NCI-H146 (cell line): ENCODE data around the gene TECTB.
A peak's percentile ranks its signal among the peaks of the same experiment; 100 is the strongest.

Source experiments
- DNase-seq: peaks from one replicate; lab custom pipeline; 2025; lab: John Stamatoyannopoulos, UW

Gene TECTB

GRCh38 chr10:112275512-112276245 is 7.5 kb upstream of the TECTB start:
- no peak for DNase-seq

DNA sequence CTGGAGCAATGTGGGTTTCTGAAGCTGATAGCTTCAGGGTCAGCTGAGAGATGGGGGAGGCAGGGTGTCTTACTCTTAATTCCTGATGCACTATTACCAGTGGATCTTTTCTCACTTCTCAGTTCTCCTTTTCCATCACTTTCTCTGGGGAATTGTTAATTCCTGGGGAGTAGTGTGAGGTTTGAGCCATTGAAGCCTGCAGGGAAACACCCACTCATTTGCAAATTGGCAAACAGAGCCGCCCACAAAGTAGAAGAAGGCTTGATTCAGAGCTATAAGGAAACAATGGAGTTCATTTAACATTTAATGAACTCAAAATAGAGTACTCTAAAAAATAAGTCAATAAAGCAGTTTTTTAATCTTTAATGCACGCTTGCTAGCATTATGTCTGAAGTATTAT is 4.3 kb upstream of the TECTB start:
- no peak for DNase-seq

DNA sequence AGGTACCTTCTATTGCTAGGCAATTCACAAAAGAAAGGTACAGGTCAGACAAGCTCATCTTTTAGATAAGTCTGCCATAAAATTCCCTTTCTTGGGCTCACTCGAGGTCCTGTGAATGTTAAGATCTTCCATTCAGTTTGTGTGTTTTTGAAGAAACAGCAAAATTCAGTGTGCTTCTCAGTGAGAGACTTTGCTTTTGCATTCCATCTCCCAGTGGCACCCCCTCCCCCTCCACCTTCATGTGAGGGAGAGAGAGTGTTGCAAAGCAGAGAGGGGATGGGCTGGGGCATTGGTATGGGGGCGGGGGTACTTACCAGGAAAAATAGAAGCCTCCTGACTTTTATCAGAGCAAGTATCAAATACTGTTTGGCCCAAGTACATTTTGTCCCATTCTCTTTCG is 3.8 kb upstream of the TECTB start:
- no peak for DNase-seq

DNA sequence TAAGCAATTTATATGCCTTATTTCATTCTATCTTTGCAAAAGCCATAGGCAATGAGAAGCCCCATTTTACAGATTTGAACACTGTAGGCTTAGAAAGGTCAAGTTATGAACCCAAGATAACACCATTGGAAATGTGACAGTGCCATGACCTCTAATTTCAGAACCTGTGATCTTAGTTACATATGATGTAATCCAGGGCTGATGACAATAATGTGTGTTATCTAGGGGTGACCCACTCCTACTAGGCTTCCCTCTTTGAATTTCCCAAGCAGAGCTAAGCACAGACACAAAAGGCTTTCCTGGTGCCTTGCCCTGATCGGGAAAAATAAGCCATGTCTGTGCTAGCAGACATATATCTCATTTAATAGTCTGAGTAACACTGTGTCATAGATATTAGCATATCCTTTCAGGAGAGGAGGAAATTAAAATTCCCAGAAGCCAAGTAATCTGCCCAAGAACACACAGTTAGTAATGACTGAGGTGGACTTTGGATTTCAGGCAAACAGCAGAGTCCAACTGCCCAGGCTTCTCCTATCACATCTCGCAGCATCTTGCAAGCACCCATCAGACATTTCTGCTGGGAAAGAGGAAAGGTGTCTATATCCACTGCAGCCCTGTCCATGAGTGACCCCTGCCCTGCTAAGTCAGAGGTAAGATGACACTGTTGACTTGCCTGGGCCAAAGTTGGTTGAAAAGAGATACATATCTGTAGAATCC is 2.8 kb upstream of the TECTB start:
- DNase-seq, result no peak

DNA sequence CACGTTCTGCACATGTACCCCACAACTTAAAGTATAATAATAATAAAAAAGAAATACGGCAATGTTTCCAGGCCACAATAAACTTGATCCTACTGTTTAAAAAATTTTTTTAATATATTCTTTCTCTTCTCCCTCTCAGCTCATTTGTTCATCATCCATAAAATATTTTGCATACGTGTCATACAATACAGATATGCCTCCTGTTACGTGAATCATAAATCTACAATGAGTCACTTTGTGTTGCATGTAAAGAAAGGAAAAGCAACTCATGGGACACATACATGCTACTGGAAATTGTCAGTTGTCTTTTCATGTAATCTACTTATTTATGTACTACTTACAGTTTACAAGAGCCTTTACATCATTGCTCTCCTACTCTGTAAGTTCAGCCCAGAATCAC is 1.1 kb upstream of the TECTB start:
- DNase-seq, result no peak

- DNase-seq, result no peak
Measured at GRCh38 chr10:112286837-112287818, 3.9 kb downstream of the TECTB start.

DNA sequence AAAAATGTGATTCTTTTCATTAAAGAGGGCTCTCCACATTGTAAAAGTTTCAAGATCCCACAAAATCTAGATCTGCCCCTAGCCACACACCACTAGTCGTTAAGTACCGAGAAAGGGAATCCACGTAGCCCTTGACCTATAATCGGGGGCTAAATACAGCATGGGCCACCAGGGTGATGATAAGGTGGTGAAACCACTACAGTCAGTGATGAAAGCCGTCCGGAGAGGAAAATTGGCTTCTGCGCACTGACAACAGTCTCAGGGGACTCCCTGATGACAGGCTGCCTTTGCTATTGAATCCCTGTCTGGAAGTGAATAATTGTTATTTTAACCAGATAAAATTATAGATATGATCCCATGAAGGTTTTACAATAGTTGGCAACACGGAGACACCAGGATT is 4.6 kb downstream of the TECTB start:
- DNase-seq, result no peak

- no peak for DNase-seq
Measured at GRCh38 chr10:112288486-112288885, 5.3 kb downstream of the TECTB start.

DNA sequence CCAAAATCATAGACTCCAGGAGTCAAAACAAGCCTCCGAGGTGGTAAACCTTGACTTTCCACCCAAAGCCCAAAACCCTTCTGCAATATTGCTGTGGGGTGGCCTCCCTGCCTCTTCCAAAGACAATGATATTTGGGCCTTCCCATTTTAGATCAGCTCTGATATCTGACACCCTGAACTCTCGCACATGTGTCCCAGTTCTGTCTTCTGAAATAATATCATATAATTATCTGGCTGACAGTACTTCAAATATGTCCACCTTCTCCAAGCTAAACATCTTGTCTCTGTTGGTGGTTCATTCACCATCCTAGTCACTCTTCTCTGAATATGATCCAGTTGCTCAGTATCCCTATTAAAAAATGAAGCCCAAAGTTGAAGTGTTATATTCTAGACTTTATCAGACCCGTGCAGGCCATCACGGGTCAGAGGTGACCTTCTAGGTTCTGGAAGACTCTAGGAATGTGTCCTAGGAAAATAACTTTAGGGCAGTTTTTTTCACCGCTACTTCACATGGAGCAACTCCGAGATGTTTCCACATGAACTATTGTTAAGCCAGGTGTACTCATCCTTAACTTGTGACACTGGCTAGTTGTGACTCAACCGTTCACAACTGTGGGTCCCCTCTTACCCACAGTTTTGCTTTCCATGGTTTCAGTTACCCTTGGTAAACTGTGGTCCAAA is 6.3 kb downstream of the TECTB start:
- DNase-seq, result no peak

- no peak for DNase-seq
Measured at GRCh38 chr10:112290054-112290373, 6.8 kb downstream of the TECTB start.

GRCh38 chr10:112294169-112294568 is 11.0 kb downstream of the TECTB start:
- no peak for DNase-seq

- DNase-seq, result no peak
Measured at GRCh38 chr10:112295853-112296830, 12.9 kb downstream of the TECTB start.

DNA sequence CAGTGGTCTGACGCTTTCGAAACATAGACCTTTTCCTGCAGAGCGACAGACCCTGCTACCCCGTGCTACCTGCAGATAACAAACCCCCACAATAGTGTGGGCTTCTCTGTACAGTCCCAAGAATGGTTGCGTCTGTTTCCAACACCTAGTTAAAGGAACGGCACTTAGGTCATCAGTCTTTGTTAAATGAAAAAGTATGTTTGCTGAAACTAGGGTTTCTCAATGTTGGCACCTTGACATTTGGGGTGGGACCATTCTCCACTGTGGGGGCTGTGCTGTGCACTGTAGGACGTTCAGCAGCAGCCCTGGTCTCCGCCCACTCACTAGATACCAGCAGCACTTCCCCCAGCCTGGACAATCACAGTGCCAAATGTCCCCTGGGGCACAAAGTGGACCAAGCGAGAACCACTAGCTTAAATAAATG is 13.7 kb downstream of the TECTB start:
- DNase-seq, result no peak

- no peak for DNase-seq
Measured at GRCh38 chr10:112298581-112298980, 15.4 kb downstream of the TECTB start.

DNA sequence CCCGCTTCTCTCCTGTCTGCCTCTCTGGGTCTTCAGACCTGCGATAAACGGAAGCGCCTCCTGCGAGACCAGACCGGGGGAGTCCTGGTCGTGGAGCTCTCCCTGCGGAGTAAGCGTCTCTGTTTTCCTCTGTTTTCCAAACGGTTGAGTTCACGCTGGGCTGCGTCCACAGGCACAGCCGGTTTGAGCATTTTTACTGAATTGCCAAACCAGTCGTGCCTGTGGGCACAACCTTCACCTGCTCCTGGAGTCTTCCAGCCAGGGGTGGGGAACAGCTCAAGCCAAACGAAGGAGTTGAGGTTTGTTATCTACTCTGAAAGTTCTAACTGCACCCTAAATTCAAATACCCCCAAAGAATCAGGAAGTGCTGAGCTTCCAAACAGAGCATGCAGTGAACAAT is 16.3 kb downstream of the TECTB start:
- no peak for DNase-seq

- DNase-seq, result no peak
Measured at GRCh38 chr10:112302335-112302734, 19.1 kb downstream of the TECTB start.

- DNase-seq, result no peak
Measured at GRCh38 chr10:112303528-112303927, 20.3 kb downstream of the TECTB start.

GRCh38 chr10:112304267-112304859 is 21.2 kb downstream of the TECTB start:
- no peak for DNase-seq

- peak; percentile 4 for DNase-seq
Measured at GRCh38 chr10:112307358-112308124, 24.3 kb downstream of the TECTB start.

DNA sequence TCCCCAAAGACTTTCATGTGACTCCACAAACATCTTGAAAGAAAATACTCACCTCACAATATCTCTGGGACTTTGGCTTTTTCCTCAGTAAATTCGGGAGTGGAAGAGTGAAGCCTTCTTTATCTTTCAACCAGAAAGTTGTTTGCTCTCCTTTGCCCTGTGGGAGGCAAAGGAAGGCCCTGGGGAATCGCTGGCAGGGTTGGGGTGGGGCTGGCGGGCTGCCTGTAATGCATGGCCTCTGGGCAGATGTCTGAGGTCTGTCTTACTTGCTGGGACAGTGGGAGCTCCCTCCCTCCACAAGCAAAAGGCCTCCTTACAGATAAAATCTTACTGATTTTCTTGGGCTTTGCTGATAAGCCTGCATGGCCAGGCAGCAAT is 24.9 kb downstream of the TECTB start:
- no peak for DNase-seq
